A549 treated with CORT108297 at 1 μM for 4 hours (cell line): ENCODE data around the gene RASSF1. TPM values are rescaled to one million over a fixed set of nuclear protein-coding genes. Genes with fewer than 3 reads are reported as not detected.

Experiments
- total RNA-seq: library from RNA; stranded (reverse); fragments of 200-300 nt; extraction: Qiagen RNA extraction; gene quantifications from 5 replicates; pipeline ENCODE4 v1.2.3, GENCODE V29; 2022

RASSF1 gene
- 16.7 to 21.1 TPM (median 20.4 TPM) in 5 replicates for total RNA-seq

DNA sequence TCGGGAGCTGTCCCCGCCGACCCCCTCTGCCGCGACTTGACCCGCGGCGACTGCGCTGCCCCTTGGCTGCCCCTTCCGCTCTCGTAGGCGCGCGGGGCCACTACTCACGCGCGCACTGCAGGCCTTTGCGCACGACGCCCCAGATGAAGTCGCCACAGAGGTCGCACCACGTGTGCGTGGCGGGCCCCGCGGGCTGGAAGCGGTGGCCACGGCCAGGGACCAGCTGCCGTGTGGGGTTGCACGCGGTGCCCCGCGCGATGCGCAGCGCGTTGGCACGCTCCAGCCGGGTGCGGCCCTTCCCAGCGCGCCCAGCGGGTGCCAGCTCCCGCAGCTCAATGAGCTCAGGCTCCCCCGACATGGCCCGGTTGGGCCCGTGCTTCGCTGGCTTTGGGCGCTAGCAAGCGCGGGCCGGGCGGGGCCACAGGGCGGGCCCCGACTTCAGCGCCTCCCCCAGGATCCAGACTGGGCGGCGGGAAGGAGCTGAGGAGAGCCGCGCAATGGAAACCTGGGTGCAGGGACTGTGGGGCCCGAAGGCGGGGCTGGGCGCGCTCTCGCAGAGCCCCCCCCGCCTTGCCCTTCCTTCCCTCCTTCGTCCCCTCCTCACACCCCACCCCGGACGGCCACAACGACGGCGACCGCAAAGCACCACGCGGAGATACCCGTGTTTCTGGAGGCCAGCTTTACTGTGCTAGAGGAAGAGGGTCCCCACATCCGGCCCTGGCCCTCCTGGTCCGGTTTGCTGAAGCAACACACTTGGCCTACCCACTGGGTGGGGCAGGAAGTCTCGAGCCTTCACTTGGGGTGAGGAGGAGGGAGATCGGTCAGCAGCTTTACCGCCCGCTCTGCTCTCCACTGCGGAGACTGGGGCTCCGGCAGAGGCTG, at the start of gene RASSF1:
RASSF1 (minus strand) TSS at position 389 of the 882 bp plus-strand sequence; CDS start at position 358, 31 bp downstream.

DNA sequence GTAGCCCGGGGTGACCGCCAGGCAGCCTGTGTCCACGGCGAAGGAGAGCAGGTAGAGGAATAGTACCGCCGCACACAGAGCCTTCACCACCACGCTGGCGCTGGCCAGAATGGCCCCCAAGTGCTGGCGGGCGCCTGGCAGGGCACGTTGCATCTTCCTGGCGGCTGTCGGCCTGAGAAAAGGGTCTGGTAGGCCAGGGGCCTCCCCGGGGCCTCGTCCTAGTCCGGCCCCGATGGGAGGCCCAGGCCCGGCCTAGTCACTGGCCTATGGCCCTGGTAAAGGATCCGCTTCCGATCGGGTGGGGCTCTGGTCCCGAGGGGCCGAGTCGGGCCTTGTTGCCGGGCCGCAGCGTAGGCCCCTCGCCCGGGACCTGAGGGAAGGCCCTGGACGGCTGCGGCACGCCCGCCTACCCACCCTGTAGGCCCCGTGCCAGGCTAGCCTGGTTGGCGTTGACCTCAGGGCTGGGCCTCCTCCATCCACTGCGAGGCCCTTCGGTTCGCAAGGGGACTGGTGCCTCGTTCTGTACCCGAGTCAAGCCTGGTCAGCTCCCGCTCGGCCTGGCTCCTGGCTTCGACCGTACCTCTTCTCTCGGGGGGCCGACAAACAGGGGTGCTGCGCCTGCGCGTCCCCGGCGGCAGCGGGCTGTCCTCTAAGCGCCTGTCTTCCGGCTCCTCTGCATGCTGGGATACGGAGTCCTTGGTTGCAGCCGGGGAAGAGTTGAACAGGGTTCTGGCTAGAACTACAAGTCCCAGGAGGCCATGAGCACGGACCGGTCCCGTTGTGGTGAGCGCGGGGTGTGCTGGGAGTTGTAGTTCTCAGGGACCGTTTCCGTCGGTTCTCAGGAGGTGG, 18.5 kb upstream of the RASSF1 start, which contains the start of gene TMEM115:
TMEM115 (minus strand) TSS at position 611 of the 849 bp plus-strand sequence; CDS start at position 153, 458 bp downstream.

GRCh38 chr3:50350527-50351322, 10.1 kb upstream of the RASSF1 start, which contains the start of the genes CYB561D2 and NPRL2:
CYB561D2 (plus strand) TSS chr3:50350862; CDS start chr3:50351434, 572 bp downstream.
NPRL2 (minus strand) TSS chr3:50350775; CDS start chr3:50350652, 123 bp downstream.

GRCh38 chr3:50345586-50346234, 5.1 kb upstream of the RASSF1 start, which contains the start of gene ZMYND10:
ZMYND10 (minus strand) TSS chr3:50345732; CDS start chr3:50345579, 153 bp downstream.

DNA sequence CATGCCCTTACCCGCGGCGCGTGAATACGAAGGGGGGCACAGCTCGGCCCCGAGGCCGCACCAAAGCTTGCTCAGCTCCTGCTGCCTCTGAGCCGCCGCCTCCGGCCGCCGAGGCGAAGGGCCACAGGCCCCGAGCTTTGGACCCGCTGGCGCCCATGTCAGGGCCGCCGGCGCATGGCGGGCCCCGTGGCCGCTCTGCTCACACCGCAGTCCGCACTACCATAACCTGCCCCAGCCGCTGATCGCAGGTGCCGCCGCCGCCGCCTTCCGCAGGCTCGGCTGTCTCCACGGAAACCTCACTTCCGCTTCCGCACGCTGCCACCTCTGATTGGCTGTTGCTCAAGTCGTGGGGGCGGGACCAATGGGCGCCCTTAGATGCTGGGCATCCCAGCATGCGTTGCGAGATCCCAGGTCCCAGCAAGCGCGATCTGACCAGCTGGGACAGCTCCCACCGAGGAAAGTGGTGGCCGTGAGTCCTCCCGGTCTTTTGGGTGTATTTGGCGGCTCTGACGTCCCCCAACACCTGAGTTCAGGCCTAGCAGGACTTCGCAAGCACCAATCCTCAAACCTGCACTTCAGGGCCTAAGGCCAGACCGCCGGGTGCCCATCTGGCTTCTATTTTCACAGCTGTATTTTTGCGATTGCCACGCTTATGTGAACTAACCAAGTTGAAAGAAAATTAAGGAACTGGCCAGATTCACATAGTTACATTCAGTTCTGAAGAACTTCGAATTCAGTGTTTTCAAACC, 12.5 kb downstream of the RASSF1 start, which contains the start of gene TUSC2:
TUSC2 (minus strand) TSS at position 281 of the 749 bp plus-strand sequence; CDS start at position 157, 124 bp downstream.

GRCh38 chr3:50322386-50323091, 18.1 kb downstream of the RASSF1 start, which contains the start of gene HYAL2:
HYAL2 (minus strand) TSS chr3:50322745; CDS start chr3:50320489, 2,256 bp downstream.

GRCh38 chr3:50303013-50303815, 37.4 kb downstream of the RASSF1 start, which contains the start of gene HYAL1:
HYAL1 (minus strand) TSS chr3:50303574; CDS start chr3:50302956, 618 bp downstream.

GRCh38 chr3:50298836-50299637, 41.6 kb downstream of the RASSF1 start, which contains the start of the genes HYAL3 and NAA80:
HYAL3 (minus strand) TSS chr3:50299405; CDS start chr3:50295602, 3,803 bp downstream.
NAA80 (minus strand) TSS chr3:50299405; CDS start chr3:50297463, 1,942 bp downstream.

DNA sequence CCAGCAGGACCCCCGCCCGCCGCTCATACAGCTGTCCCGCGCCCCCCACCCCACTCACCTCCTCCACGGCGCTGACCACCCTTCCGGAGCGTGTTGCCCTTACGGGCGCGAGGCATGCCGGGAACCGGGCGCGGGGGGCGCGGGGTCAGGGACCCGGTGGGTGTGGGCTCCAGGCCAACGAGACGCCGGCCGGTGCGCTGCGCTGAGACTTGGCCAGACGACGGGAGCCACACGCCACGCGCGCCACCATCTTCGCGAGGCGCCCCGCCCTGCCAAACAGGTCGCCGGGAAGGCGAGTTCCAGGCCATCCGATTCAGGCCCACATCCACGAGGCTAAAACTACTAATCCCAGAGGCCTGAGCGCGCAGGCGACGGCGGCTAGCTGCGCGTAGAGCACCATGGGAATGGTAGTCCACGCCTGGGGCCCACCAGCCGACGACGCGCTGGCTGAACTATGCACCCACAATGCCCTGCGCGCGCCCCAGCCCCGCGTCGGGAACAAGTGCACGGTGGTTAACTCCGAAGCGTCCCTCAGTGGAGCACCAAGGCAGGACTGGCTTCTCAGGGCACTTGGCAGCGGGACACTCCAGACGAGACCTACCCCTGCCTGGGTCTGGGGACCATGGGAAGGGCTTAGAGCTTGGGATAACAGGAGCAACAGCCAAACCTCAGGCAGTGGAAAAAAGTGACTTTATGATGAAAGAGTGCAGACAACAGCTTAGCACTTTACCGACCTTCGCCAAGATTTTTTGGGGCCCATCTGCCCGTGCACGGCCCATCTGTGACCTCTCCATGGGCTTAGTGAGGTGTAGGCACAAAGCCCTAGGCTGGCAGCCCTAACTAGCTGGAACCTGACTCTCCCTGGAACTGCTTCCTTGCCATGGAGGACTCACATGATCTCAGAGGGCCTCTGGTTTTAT, 48.2 kb downstream of the RASSF1 start, which contains the start of gene IFRD2:
IFRD2 (minus strand) TSS at position 271 of the 920 bp plus-strand sequence; CDS start at position 116, 155 bp downstream.

Other genes starting within 250 kb of the RASSF1 start
- gene SEMA3F, start 185.5 kb downstream of the RASSF1 start, total RNA-seq: 7.0 to 12.2 TPM (median 10.6 TPM) in 5 replicates
- 0.06 TPM in 1 of 5 replicates, not detected in the others for gene GNAT1, start 149.2 kb downstream of the RASSF1 start, total RNA-seq
- gene SLC38A3, start 135.6 kb downstream of the RASSF1 start, total RNA-seq: 0.02 to 0.23 TPM (median 0.08 TPM) in 4 of 5 replicates, not detected in the other
- gene GNAI2, start 104.6 kb downstream of the RASSF1 start, total RNA-seq: 34.4 to 48.3 TPM (median 45.0 TPM) in 5 replicates
- 5.6 to 10.6 TPM (median 8.3 TPM) in 5 replicates for gene SEMA3B, start 71.7 kb downstream of the RASSF1 start, total RNA-seq
- 0.09 TPM in 2 of 5 replicates, not detected in the others for gene LSMEM2, start 61.7 kb downstream of the RASSF1 start, total RNA-seq
- 72.3 to 104 TPM (median 92.6 TPM) in 5 replicates for gene IFRD2, start 48.4 kb downstream of the RASSF1 start, total RNA-seq
- gene HYAL3, start 41.4 kb downstream of the RASSF1 start, total RNA-seq: 7.0 to 9.6 TPM (median 8.9 TPM) in 5 replicates
- gene NAA80, start 41.4 kb downstream of the RASSF1 start, total RNA-seq: 4.6 to 7.6 TPM (median 7.1 TPM) in 5 replicates
- gene HYAL1, start 37.3 kb downstream of the RASSF1 start, total RNA-seq: 0.37 to 0.52 TPM (median 0.44 TPM) in 5 replicates
- 17.4 to 28.8 TPM (median 25.6 TPM) in 5 replicates for gene HYAL2, start 18.1 kb downstream of the RASSF1 start, total RNA-seq
- gene TUSC2, start 12.6 kb downstream of the RASSF1 start, total RNA-seq: 23.3 to 43.8 TPM (median 36.8 TPM) in 5 replicates
- gene ZMYND10, start 4.9 kb upstream of the RASSF1 start, total RNA-seq: 0.93 to 1.8 TPM (median 1.1 TPM) in 5 replicates
- gene NPRL2, start 9.9 kb upstream of the RASSF1 start, total RNA-seq: 12.2 to 15.4 TPM (median 13.0 TPM) in 5 replicates
- gene CYB561D2, start 10.0 kb upstream of the RASSF1 start, total RNA-seq: 14.7 to 22.9 TPM (median 22.3 TPM) in 5 replicates
- gene TMEM115, start 18.7 kb upstream of the RASSF1 start, total RNA-seq: 37.7 to 48.2 TPM (median 47.5 TPM) in 5 replicates
- 0.46 to 0.54 TPM (median 0.51 TPM) in 5 replicates for gene CACNA2D2, start 162.8 kb upstream of the RASSF1 start, total RNA-seq
- 2.4 to 2.7 TPM (median 2.6 TPM) in 5 replicates for gene C3orf18, start 226.9 kb upstream of the RASSF1 start, total RNA-seq
- gene HEMK1, start 228.7 kb upstream of the RASSF1 start, total RNA-seq: 4.9 to 7.3 TPM (median 7.0 TPM) in 5 replicates